Kidney tubule cell (primary cell): Measurements from ENCODE around the gene PPM1A.
"Not testable (repeated sequence)": the region's sequence is repeated elsewhere in the genome, so short reads cannot be mapped to it uniquely, and the experiment has no call there.

Source experiments
- DNase-seq: peaks from one replicate; pipeline ENCODE4 v3.0.0-alpha.2; 2018; ENCODE audit warnings: low spot score

Gene PPM1A

DNA sequence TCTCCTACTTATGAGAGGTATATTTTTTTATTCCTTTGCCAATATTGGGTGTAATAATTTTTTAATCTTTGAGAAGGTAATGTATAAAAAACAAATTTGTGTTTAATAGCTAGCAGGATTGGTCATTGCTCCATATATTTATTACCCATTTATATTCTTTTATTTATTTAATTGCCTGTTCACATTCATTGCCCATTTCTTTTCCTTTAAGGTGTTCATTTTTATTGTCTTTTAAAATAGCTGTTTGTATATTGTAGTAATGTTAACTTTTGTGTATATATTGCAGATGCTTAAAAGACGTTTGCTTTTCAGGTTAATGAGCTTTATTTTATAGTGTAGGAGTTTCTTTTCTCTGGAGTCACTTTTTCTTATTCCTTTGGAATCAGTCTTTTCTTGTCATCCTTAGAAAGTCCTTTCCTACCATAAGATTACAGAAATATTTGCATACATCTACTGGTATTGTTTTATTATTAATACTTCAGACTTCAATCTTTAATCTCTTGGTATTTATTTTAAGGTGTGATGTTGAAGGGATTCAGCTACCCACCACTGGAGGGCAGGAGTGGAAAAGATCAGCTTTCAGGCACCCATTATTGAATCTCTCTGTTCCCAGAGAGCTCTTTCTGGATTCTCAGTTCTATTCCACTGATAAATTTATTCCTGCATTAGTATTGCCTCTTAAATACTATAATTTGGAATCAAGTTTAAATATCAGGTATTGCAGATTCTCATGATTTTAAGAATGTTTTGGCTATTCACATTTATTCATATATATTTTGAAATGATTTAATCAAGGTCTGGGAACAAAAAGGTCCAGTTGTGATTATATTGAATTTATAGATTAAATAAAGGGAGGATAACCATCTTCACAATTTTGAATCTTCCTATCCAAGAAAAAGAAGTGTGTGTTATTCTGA lies 17.3 kb downstream of the PPM1A start:
- DNase-seq: no peak

DNA sequence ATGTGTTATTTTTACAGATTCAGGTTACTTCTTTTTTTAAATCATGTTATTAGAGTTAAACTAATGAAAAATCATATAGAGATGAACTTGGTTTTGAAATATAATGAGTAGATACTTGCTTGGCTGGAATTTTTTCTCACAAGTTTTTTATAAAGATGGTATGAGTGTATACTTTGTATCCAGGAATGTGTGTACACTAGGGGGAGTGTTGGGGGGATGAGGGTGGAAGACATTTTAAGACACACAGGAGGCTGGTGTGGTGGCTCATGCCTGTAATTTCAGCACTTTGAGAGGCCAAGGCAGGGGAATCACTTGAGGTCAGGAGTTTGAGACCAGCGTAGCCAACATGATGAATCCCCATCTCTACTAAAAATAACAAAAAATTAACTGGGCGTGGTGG lies 23.2 kb downstream of the PPM1A start:
- DNase-seq: no peak

DNA sequence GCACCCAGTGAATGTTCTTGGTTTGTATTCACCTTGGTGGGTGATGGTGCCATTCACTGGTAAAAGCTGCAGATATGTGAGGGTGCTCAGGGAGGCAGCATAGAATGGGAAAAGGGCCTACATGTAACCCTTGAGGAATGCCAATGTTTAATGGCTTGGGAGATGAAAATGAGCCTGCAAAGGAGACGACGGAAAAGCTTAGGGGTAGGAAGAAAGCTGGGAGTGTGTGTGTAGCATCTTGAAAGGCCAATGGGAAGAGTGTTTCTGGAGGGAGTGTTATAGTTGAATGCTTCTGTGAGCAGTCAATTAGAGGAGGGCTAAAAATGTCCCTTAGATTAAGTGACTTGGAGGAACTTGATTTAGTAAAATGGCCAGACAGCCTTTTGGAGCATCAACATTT lies 24.9 kb downstream of the PPM1A start:
- DNase-seq: peak; percentile 4

DNA sequence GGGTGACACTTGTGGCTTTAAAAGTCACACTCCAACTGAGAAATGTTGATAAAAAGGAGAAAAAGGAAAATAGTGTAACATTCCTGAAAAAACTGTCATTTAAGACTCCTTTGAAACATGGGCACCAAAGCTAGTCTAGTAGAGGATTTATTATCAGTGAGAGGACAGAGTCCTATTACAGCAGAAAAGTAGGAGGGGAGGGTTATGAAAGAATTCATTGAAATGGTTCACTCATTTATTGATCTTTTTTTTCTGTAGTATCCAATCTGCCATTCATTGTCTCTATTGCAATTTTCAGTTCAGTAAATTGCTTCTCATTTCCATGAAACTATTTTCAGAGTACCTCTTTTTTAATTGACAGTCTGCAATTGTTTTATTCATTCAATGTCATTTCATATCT lies 25.4 kb downstream of the PPM1A start:
- no peak for DNase-seq

DNA sequence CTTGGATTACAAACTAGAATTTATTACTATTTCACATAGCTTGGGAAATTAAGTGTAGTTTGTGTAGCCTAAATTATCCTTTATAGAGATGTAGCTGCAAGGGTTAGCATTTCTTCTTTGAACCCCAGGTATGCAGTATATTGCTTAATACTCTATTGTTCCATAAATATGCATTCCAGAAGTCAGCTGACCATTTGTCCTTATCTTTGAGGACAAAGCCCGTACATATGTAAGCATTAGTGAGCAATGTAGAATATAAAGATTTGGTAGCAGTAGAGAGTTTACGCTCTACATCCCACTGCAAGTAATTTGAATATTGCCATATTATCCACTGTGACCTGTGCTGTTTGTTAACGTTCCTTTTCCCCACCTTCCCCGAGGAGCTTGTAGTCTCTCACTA lies 26.9 kb downstream of the PPM1A start:
- DNase-seq: no peak

DNA sequence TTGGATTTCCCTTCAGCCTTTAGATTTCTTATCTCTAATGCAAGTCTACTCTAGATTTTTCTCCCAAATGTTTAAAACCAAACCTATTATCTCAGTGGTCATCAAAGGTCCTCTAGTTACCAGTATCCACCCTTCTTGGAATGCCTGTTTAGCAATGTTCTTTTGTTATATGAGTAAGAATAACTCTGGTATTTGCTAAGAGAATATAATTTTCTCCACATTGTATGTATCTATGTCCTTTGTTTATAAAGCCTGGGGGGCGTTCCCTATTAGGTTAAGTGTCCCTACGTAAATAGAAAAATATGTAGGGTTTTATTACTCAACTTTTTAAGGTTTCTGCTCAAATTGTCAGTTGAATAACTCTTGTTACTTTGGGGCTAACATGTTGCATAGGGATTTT lies 27.3 kb downstream of the PPM1A start:
- no peak for DNase-seq

DNA sequence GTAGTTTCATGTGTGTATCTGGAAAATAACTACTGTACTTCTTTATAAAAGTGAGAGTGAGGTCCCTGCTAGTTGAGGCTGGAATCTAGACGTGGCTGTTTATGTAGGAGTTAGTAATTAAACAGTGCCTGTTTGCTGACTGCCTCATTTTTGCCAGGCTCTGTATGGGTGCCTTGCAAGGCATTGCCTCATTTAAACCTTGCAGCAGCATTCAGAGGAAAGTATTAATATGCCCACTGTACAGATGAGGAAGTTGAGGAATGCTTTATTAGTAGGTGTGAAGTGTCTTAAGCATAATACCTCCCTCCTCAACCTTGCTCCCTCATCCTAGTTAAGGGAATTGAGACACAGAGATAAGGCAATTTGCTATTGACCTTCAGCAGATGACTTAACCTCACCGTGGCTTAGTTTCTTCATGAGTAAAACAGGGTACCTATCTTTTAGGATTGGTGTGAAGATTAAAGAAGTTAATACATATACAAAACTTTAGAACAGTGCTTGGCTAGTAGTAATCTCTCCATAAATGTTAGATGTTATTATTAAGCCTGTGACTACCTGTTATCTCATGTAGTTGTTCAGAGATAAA lies 28.7 kb downstream of the PPM1A start:
- no peak for DNase-seq

DNA sequence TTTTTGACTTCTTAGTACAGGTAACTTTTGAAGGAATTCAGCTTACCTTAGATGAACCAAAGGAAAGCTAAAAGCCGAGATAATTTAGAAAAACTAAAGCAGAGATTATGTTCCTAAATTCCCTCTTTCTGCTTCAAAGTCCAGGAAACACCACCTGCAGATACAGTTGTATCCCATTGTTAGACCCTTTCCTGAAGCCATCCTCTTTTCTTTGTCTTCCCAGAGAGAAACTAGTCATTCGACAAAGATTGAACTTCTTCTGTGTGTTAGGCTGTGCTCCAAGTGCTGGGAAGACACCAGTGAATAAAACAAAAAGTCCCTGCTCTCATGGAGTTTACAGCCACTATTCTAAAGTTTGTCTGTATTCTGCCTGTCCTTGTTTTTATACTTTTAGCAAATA lies 29.3 kb downstream of the PPM1A start:
- no peak for DNase-seq

DNA sequence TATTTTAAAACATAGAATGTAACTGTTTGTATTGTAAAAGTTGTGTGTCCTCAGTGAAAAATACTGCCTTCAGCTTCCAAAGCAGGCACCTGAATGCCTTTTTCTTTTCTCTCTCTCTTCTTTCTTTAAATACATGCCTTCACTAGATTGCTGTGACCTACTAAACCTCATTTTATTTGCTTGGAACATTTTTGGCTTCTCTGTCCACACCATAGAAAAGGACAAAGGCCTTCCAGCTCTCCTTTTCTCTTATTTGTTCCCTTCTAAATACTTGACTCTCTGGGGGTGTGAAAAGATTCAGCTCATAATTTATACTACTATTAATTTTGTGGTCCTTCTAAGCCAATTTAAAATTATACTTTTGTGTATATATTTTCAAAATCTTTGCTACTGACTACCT lies 38.4 kb downstream of the PPM1A start:
- no peak for DNase-seq

DNA sequence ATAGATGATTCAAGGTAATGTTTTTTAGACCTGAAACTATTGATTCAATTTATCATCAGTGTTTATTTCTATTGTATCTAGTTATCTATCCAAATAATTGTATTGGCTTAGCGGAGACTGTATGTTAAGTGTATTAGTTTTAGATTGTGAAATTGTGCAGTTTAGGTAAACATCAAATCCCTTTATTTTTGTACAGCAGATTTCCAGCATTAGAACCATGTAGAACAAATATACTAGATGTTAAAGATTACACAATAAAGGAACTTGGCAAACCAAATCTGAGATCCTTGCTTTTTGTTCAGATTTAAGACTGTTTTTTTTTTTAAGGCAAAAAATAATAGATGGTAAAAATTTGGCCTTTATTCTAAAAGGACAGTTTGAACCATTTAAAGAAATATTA lies 39.3 kb downstream of the PPM1A start:
- DNase-seq: no peak

DNA sequence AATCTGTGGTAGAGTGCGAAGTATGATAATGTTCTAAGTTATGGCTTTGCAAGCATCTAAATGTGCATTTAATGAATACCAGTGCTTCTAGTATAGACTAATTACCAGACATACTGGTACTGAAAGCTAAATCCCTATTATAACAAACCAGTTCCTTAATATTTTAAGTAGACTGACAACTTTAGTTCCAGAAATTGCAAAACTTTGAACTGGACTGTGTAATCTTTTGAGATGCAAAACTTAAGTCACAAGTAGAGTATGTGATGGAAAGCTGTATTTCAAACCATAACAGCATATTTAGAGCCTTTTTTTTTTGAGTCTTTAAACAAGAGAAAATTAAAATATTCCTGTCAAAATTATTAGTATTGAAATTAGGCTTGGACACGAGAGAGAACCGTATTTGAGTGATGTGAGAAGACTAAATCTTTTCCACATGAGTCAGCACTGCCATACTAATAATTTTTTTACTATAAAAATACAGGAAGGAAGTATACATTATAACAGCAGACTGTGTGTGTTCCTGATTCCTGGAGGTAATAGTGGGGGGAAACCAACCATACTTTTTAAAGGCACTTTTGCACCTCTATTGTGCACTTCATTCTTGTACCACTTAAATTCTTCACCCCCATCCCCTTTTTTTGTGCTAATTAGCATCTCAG lies 45.5 kb downstream of the PPM1A start:
- DNase-seq: no peak

DNA sequence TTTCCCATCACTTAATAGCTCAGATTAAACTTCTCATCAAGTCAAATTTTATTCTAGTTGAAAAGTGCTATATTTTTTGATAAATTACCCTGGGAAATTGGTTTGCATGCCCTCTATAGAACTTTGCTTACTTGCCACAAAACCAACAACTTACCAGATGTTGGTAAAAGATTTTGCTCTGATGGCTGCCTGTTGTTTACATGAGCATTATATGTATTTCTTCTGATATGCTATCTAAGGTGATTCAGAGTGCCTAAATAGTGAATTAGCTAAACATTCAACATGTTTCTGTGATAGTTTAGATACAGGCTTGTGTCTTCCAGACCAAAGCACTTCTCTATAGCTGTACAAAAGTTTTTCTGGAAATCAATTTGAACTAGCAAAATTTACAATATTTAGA lies 51.0 kb downstream of the PPM1A start:
- no peak for DNase-seq

DNA sequence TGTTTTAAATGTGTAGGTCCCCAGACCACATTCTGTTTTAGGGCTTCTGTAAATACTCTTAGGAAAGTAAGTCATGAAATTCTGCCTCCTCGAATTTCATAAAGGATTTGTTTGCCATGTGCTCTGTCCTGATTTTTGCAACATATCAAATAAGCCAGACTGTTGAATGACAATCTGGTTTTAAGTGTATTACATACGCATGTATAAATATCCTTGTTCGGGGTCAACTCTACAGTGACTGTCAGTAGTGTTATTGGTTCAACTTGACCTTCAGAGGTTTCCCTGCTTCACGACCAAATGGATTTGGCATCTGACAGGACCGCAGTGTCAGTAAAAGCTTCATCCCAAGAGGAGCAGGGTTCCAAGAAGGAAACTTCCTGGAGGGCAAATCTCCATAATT lies 52.7 kb downstream of the PPM1A start:
- no peak for DNase-seq

DNA sequence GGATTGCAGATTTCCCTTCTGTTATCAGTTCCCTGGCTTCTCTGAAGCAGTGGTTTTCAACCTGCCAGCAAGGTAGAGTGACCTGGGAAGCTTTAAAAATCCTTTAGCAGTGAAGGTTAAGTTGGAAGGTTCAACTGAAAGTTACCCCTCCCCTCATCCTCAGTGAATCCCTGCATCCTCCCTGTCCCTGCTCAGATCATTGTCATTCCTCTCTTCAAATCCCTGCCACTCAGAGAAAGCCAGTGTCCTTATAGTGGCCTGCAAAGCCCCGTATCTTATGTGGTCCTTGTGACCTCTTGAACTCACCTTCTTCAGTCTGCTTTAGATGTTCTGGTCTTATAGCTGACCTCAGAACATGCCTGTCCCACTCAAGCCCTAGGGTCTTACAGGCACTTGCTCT lies 53.6 kb downstream of the PPM1A start:
- no peak for DNase-seq

DNA sequence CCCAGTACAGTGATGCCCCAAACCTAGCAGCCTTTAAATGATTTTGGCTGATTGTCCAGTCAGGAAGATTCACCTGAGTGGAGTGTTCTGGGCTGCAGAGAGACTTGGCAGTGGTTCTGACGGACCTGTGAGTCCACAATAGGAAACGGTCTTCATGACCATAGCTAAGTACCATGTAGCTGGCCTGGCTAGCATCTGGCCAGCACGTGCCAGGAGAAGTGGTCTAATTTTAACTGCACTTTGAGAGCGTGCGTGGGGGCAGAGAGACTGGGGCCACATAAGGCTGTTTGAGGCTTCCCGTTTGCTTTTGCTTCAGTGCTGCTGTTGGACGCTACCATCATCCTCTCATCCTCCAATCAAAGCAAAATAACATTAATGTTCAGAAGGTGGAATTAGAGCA lies 54.7 kb downstream of the PPM1A start:
- no peak for DNase-seq

DNA sequence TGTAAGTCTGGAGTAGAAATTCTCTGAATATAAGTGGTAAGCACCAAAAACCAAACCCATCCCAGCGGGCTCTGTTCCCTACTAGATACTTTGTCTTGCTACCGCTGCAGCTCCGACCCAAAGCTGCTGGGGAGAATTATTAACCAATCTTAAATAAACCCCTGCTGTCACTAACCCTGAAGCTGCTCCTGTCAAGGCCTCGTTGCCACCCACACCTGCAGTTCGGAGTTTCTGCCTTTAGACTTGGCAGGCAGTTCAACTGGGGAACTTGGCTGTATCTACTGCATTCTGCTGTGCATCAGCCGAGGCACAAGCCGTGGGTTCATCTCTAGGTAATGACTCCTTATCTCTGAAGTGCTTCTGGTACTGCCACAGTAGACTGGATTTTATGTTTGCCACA lies 55.5 kb downstream of the PPM1A start:
- peak; percentile 2 for DNase-seq

DNA sequence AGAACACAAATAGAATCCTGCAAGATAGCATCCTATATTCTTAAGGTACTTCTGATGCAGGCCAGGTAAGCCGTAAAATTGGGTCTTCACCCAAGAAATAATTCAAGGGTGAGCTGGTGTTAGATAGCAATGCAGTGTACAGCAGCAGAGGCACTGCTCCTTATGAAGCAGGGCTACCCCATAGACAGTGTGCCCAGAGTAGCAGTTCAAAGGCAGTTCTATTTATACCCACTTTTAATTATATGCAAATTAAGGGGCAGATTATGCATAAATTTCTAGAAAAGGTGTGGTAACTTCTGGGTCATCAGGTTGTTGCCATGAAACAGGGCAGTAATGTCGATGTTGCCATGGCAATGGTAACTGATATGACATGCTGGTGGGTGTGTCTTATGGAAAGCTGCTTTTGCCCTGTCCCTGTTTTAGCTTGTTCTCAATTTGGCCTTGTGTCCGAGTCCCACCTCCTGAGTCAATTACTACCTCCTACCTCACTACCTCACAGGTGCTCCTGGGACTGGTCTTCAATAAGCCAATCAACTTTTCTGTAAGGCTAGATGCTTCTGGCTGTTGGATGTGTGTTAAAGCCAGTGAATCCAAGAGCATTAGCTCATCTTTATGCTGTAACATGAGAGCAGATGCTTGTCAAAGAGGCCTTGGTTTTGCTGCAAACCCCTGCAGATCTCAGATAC lies 61.0 kb downstream of the PPM1A start:
- no peak for DNase-seq

DNA sequence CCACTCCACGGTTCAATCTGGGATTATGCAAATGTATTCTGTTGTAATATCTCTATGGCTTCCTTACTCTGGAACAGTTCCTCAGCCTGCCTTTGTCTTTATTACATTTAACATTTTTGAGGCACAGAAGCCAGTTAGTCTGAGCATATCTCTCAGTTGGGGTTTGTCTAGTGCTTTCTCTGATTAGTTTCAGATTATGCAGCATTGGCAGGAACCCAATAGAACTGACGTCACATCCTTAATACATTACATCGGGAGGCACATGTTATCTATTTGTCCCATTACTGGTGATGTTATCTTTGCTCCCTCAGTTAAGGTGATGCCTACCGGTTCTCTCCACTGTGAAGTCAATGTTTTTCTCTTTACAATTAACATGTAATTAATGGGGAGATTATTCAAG lies 62.4 kb downstream of the PPM1A start:
- DNase-seq: peak; percentile 31

DNA sequence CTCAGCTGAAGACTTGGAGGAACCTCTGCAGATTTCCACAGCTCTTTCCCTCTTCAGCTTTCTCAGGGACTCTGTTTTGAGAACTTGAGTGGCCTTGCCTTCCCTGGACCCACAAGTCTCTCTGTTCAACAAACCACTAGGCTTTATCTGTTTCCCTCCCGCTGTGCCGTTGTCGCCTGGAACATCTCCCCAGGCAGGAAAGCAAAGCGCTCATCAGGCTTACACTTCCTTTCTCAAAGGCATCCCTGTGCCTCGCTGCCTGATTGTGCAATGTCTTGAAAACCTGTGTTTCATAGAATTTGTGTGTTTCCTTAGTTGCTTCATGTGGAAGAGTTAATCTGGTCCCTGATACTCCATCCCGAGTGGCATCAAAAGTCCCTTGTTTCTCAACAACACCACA lies 64.1 kb downstream of the PPM1A start:
- no peak for DNase-seq

DNA sequence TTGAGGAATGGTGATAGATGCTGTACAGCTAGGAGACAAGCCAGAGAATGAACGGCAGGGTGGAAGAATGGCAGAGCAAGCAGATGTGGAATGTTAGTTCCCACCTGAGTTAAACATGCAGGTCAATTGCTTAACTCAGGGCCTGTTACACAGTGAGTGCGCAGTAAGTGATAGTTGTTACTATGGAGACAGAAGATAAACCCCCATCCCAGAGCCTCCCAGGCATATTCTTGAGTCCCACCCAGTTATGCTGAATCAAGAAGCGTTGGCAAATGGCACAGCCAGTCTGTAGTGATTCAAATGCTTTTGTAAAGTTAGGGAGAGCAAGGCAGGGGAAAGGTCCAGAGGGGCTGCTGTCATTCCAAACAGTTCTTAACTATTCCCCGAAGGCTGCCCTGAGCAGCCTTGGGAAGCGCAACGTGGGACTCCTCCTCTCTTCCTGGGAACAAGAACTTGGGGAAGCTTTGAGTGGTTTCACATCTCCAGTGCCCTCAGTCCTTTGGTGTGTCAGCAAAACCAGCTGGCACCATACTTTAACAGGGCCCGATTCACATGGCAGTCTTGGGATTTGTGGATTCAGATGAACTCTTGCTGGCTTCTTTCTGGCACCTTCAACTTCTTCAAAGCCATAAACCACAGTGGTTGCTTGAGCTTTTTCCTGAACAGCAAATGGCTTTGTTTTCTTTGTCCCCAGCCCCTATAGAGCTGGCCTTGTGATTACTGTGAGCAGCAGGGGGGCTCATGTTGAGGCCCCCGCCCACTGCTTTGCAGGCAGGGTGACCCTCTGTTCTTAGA lies 66.4 kb downstream of the PPM1A start:
- no peak for DNase-seq

DNA sequence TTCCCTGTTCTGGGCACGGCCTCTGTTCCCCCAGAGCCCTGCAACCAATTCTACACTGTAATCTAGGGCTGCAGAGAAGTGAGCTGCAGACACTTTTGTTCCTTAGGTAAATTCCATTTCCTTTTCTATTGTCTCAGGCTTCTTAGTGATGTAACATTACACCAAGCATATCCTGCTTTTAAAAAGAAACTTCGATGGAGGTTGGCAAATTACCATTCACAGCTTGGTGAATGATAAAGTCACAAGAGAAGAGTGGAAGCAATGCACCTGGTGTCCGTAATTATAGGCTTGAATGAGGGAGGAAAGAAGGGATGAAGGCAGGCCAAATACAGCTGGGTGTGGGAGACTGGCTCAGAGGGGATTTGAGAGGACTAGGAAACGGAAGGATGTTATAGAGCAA lies 68.6 kb downstream of the PPM1A start:
- no peak for DNase-seq

DNA sequence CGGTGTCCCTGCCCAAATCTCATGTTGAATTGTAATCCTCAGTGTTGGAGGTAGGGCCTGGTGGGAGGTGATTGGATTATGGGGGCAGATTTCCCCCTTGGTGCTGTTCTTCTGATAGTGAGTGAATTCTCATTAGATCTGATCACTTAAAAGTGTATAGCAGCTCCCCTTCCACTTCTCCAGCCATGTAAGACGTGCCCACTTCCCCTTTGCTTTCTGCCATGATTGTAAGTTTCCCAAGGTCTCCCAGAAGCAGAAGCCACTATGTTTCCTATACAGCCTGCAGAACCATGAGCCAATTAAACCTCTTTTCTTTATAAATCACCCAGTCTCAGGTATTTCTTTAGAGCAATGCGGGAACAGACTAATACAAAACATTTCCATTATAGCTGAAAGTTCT lies 71.8 kb downstream of the PPM1A start:
- not testable (repeated sequence) for DNase-seq
